Bone marrow (tissue), 2 donors: ENCODE measurements around the gene RORB.

Source experiments
- DNase-seq, 2 donors: peaks; one replicate each; lab custom pipeline; 2025; lab: John Stamatoyannopoulos, UW

The RORB gene

GRCh38 chr9:74598874-74599273, 101.7 kb downstream of the RORB start:
- DNase-seq = no peak

DNA sequence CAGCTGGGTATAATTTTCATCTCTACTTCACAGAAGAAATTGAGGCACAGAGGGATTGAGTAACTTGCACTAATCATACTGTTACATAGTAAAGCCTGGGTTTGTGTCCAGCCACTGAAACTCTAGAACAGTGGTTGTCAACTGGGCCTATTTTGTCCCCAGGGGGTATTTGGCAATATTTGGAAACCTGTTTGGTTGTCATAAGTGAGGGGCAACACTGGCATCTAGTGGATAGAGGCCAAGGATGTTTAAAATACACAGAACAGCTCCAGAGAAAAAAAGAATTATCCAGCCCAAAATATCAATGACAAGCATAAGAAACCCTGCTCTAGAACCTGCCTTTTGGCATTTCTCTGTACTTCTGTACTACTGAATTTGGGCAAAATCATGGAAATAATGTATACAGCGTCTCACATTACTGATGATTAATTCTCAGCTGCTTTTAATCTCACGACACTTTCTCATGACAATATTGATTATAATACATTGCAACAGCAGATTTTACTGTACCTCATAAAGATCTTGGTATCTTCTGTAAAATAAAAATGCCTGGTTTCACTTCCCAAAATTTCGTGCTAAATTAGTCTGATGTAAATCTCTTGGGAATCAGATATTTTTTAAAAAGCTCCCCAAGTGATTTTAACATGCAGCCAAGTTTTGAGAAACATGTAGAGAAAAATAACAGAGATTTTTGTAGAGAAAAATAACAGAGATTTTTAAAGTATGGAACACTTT, 112.7 kb downstream of the RORB start:
- no peak for DNase-seq

- no peak for DNase-seq
Observed at GRCh38 chr9:74610523-74611061, 113.5 kb downstream of the RORB start.

DNA sequence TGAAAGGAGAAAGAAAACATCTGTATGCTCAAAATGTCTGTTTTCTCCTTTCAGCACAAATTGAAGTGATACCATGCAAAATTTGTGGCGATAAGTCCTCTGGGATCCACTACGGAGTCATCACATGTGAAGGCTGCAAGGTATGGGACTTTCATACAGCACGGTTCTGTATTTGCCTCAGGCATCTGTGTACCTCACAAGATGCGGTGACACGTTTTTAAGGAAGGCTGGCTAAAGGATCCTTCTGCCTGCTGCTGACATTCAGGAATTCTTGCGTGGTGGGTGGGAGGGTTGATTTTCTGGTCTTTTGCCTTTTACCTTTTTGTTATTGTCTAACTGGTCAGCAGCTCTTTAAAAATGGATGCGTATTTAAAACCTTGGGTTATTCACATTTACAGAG, 133.1 kb downstream of the RORB start:
- no peak for DNase-seq

GRCh38 chr9:74639112-74639511, 142.0 kb downstream of the RORB start:
- no peak for DNase-seq

GRCh38 chr9:74642376-74642775, 145.2 kb downstream of the RORB start:
- DNase-seq = no peak

DNA sequence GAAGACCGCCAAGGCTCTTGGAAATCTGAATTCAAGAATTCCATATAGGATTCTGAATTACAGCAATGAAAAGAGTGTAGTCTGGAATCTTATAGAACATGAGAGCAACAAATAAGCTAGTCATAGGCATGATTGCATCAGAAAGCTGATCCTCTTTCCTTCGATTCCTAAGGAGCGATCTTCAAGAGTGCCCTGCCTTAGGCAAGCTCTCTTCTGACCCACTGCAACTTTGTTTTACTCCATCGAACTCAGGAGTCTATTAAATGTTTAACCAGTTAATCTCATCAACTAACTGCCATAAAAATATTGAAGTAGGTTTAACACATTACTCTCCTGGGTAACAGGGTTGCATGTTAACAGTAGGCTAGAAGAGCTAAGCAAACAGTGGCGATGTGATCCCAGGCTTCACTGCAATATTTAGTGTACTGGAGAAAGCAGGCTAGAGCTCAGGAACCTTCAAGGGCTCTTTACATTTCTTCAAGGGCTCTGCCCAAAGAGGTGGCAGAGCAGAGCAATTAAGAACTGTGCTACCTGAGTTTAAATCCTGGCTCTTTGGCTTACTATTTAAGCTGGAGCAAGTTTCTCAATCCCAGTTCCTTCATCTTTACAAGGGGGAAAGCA, 146.3 kb downstream of the RORB start:
- no peak for DNase-seq

GRCh38 chr9:74644023-74644422, 146.9 kb downstream of the RORB start:
- no peak for DNase-seq

GRCh38 chr9:74645007-74645639, 148.0 kb downstream of the RORB start:
- DNase-seq = no peak

- no peak for DNase-seq
Observed at GRCh38 chr9:74653410-74654080, 156.4 kb downstream of the RORB start.

DNA sequence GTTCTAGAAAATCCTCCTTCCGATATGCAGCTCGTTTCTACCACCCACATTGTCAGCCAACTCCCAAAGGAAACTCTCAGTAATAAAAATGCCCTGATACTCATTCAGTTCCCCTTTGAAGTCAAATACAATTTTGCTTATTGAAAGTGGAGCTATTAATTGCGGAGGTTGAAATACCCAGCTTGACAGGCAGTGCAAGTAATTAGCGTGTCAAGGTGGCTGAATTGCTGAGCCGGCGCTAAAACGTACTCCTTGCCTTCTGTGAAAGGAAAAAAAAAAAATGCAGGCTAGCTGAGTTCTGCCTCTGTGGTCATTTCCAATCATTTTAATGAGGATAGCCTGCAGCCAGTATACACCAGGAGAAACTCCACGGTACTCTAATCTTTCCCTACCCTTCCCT, 165.5 kb downstream of the RORB start:
- DNase-seq = no peak

DNA sequence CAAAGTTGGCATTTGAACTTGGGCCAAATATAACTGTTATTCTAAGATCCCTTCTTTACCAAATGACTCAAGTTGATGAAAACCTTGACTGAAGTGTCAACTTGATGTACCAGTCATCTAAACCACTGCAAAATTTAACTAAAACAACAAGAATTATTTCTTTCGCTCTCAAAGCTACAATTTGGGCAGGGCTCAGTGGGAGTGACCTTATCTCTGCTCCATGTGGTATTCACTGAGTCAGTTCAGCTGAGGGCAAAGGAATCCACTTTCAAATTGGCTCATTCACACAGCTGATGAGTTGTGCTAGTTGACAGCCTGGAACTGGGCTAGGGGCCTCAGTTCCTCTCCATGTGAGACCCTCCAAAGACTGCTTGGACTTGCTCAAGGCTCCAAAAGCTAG, 166.3 kb downstream of the RORB start:
- no peak for DNase-seq

GRCh38 chr9:74666625-74667316, 169.6 kb downstream of the RORB start:
- DNase-seq = no peak

DNA sequence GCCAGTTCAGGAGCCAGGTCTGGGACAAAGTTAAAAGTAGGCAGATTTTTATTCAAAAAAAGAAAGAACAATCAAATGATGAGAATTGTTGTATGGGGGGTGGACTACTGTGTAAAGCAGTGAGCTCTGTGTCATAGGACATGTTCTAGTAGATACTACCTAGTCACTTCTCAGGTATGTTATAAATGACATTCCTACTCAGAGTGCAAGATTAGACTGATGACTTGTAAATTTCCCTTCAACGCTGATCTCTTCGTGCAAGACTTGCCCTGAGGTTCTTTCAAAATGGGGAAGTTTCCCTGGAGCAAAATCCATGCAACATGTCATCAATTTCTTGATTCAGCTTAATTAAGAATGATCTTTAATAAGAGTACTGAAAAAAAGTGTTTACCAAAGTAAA, 175.1 kb downstream of the RORB start:
- no peak for DNase-seq

DNA sequence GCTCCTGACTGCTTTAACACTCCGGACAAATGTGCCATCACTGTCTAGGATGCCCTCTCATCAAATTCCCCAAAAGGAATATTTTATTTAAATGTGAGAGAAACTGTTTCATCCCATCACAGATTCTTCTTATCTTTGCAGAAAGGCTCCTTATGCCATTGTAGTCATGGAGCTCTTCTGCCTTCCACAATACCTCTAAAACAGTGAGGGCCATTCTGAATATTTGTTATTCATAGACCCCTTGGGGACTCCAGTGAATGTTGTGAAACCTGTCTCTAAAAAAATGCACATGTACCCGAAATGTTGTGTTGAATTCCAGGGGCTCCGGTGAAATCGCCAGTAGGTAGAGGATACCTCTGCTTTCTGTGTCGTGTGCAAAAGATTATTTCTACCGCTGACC, 176.9 kb downstream of the RORB start:
- DNase-seq = no peak

DNA sequence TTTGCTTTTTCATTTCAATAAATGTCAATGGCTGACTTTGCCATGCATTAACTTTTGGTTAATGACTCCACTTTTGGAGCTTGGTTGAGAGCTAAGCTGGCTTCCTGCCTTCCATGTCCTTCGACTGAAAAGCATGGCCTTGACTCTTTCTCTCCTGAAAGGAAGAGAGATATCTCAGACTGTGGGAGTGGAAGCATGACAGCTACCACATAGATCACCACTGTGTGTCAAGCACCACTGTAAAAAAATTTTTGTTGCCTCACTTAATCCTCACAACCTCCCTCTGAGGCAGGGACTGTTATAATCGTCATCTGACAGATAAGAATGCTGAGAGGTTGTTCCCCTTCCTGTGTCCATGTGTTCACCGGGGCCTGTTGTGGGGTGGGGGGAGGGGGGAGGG, 184.8 kb downstream of the RORB start:
- DNase-seq = no peak

DNA sequence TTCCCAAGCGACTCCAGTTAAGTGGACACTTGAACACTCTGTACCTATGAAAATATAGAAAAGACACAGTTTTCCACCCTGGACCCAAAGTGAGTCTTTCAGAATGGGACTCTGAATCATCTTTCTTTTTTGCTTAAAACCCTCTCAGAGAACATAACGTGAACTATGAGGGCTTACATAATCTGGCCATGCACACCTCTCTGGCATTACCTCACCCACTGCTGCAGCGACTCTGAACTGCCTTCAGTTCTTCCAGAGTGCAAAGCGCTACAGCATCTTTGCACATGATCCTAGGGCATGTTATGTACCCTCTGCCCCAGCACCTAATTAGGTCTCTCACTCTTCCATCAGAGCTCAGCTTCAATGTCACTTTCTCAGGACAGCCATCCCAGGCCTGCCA, 186.2 kb downstream of the RORB start:
- no peak for DNase-seq

DNA sequence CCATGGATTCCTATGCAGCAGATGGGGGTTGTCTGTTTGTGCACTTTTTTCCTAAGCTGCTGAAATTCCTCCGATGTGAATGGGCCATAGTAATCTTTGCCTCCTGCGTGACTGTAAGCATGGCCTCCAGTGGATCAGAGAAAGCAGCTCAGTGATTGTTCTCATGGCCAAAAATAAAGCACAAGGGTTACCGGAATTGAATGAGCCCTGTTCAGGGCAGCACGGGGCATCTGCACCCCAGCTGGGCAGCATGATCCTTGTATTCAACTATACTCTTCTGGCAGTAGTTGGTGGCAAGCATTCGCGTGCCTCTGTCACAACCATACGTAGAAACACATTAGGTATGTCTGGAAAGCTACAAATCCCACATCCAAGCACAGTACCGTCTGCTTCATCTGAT, 193.9 kb downstream of the RORB start:
- DNase-seq = no peak

DNA sequence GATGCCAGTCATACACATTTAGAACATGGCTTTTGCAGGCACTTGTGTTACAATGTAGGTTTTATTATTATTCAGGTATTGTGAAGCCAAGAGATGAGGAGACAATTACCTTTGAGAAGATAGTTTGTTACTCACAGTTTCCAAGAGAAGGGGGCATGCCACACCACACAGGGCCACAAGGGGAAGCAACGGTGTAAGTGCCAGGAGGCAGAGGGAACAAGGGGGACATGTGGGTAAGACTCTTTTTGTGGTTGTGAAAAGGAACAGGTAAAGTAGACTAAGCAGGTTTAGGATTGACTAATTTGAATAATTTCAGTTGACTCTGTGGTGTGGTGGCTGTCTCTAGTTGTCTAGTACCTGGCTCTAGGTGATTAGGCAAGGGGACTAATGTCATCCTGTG, 199.4 kb downstream of the RORB start:
- DNase-seq = no peak

DNA sequence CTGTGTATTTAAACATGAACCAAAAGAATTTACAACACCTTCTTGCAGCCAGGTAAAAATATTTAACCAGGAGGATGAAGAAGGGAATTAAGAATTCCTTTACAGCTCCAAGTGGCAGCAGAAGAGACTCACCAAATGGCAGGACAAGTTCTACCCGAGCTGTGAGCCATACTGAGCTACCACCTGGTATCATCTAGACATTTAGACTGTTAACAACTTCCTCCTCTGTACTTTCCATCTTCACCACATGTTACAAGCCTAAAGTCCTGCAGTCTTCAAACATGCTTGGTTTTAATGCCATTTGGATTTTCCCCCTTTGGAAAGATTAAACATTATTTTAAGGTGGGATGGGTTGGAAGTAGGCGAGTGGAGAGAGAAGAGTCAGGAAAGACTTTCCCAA, 200.4 kb downstream of the RORB start:
- DNase-seq = no peak

DNA sequence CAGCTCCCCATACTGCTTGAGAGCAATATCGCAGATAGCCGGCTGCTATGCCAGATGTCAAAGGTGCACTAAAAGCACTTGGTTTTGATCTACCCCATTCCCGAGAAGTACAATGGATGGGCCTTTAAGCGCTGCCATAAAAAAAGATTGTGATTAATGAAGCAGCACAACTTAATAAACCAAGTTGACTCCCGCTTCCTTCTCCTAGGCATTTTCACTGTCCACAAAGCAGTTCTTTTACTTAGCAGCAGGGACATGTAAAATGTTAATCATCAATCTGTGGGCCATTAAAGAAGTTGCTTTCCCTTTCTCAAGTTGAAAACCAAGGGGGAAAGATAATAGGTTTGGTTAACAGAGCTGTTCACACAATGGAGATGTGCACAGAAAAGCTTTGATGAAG, 214.2 kb downstream of the RORB start:
- DNase-seq = no peak

DNA sequence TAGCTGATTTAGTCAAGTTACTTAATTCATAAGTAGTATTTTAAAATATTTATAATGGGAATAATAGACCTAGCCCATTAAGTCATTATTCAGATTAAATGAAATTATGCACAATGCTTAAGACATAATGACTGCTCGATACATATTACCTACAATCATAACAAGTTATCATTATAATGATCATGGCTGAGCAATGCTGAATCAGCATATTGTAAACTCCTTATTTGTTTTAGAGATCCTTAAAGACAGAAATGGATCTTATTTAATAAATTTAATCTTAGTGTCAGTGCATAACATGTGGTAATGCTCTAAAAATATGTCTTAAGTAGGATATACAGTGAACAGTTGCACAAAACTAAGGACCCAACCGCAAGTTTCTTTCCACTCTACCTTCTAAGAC, 221.6 kb downstream of the RORB start:
- DNase-seq = no peak
